ENCODE measurements around the gene OR10H3.

DNA sequence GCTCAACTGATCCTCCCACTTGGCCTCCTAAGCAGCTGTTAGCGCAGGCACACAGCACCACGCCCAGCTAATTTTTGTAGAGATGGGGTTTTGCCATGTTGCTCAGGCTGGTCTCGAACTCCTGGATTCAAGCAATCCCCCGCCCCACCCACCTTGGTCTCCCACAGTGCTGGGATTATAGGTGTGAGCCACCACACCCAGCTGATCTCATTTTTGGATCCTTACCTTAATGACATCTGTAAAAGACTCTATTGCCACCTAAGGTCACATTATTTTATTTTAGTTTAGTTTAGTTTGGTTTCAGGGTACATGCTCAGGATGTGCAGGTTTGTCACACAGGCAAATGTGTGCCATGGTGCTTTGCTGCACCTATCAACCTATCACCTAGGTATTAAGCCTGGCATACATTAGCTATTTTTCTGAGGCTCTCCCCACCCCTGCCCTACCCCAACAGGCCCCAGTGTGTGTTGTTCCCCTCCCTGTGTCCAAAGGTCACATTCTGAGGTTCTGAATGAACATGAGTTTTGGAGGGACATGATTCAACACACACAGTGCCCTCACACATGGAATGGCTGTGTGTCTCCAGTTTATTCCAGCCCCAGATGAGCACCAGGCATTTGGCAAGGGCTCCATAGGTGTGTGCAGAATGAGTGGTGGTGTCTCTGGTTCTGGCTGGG lies 50.9 kb downstream of the OR10H3 start:
- TF ChIP-seq EZH2phosphoT487 (IDR thresholded peaks at IDR 0.05; ENCODE audit: insufficient read depth, low read depth): no peak
- no peak for TF ChIP-seq EZH2 (IDR thresholded peaks at IDR 0.05; ENCODE audit: insufficient read depth, poor library complexity, severe bottlenecking)
